Activated T-cell treated with anti-CD3 and anti-CD28 coated beads, Interleukin-2, amount 50 U/mL, for 24 hours (primary cell): Measurements from ENCODE around the gene DCLK1.

ENCODE experiments used
- DNase-seq: peaks from one replicate; pipeline ENCODE4 v3.0.0-alpha.2; 2020
- H3K27ac Mint-ChIP-seq: 2 replicates; pipeline ENCODE4 v1.8.0; 2020; ENCODE audit warnings: mild to moderate bottlenecking, mixed read lengths
- H3K27me3 Mint-ChIP-seq: 2 replicates; pipeline ENCODE4 v1.8.0; 2020; ENCODE audit warnings: mixed read lengths
- H3K36me3 Mint-ChIP-seq: 2 replicates; pipeline ENCODE4 v1.8.0; 2020; ENCODE audit warnings: low read depth, mixed read lengths
- H3K4me1 Mint-ChIP-seq: 2 replicates; pipeline ENCODE4 v1.8.0; 2020; ENCODE audit warnings: low read depth, mixed read lengths
- H3K4me3 Mint-ChIP-seq: 2 replicates; pipeline ENCODE4 v1.8.0; 2020; ENCODE audit warnings: mild to moderate bottlenecking, moderate library complexity, mixed read lengths
- H3K9me3 Mint-ChIP-seq: 2 replicates; pipeline ENCODE4 v1.8.0; 2020; ENCODE audit warnings: mixed read lengths

The DCLK1 gene

GRCh38 chr13:35957996-35958395 is 173.2 kb downstream of the DCLK1 start:
- Mint-ChIP-seq H3K9me3 (no peaks in the 10 kb centered on the region), H3K4me3 (no peak overlapping the region), H3K27me3 (no peaks in the 10 kb centered on the region)

GRCh38 chr13:35957241-35957731 is 173.9 kb downstream of the DCLK1 start:
- no peak for DNase-seq
- Mint-ChIP-seq H3K36me3 (no peaks in the 10 kb centered on the region), H3K27ac (no peak overlapping the region), H3K4me3 (no peak overlapping the region), H3K9me3 (no peaks in the 10 kb centered on the region), H3K4me1 (no peaks in the 10 kb centered on the region), H3K27me3 (no peaks in the 10 kb centered on the region)

More at GRCh38 chr13:35957996-35958395, 173.2 kb downstream of the DCLK1 start:
- no peak overlapping the region for H3K27ac Mint-ChIP-seq
- no peaks in the 10 kb centered on the region for H3K36me3 Mint-ChIP-seq
- H3K4me1 Mint-ChIP-seq, result no peaks in the 10 kb centered on the region
- DNase-seq, result no peak

GRCh38 chr13:35956074-35956473 is 175.1 kb downstream of the DCLK1 start:
- Mint-ChIP-seq H3K9me3 (no peaks in the 10 kb centered on the region), H3K27me3 (no peaks in the 10 kb centered on the region), H3K36me3 (no peaks in the 10 kb centered on the region), H3K4me1 (no peaks in the 10 kb centered on the region), H3K27ac (no peak overlapping the region), H3K4me3 (no peak overlapping the region)
- DNase-seq, result no peak

GRCh38 chr13:35954207-35954560 is 177.0 kb downstream of the DCLK1 start:
- H3K27me3 Mint-ChIP-seq, result no peaks in the 10 kb centered on the region
- DNase-seq, result no peak
- no peak overlapping the region for H3K27ac Mint-ChIP-seq

GRCh38 chr13:35953537-35954206 is 177.5 kb downstream of the DCLK1 start:
- Mint-ChIP-seq H3K4me3 (no peak overlapping the region), H3K27me3 (no peaks in the 10 kb centered on the region), H3K36me3 (no peaks in the 10 kb centered on the region), H3K9me3 (no peaks in the 10 kb centered on the region), H3K4me1 (no peaks in the 10 kb centered on the region), H3K27ac (no peak overlapping the region)
- no peak for DNase-seq

More at GRCh38 chr13:35954207-35954560, 177.0 kb downstream of the DCLK1 start:
- no peaks in the 10 kb centered on the region for H3K4me1 Mint-ChIP-seq
- H3K4me3 Mint-ChIP-seq, result no peak overlapping the region
- H3K36me3 Mint-ChIP-seq, result no peaks in the 10 kb centered on the region
- no peaks in the 10 kb centered on the region for H3K9me3 Mint-ChIP-seq

- no peaks in the 10 kb centered on the region for H3K4me1 Mint-ChIP-seq
- DNase-seq, result no peak
- H3K4me3 Mint-ChIP-seq, result no peak overlapping the region
- no peak overlapping the region for H3K27ac Mint-ChIP-seq
- H3K27me3 Mint-ChIP-seq, result no peaks in the 10 kb centered on the region
- H3K36me3 Mint-ChIP-seq, result no peaks in the 10 kb centered on the region
- H3K9me3 Mint-ChIP-seq, result peaks cover 6% of the 10 kb centered on the region
Observed at GRCh38 chr13:35947315-35947714, 183.9 kb downstream of the DCLK1 start.

GRCh38 chr13:35945368-35945767 is 185.8 kb downstream of the DCLK1 start:
- Mint-ChIP-seq H3K4me1 (no peaks in the 10 kb centered on the region), H3K27ac (no peak overlapping the region), H3K27me3 (no peaks in the 10 kb centered on the region), H3K9me3 (peaks cover 6% of the 10 kb centered on the region), H3K4me3 (no peak overlapping the region), H3K36me3 (no peaks in the 10 kb centered on the region)
- no peak for DNase-seq

GRCh38 chr13:35941374-35941773 is 189.8 kb downstream of the DCLK1 start:
- H3K4me3 Mint-ChIP-seq, result no peak overlapping the region
- no peaks in the 10 kb centered on the region for H3K36me3 Mint-ChIP-seq
- H3K27ac Mint-ChIP-seq, result no peak overlapping the region
- peaks cover 9% of the 10 kb centered on the region for H3K9me3 Mint-ChIP-seq
- H3K4me1 Mint-ChIP-seq, result no peaks in the 10 kb centered on the region
- DNase-seq, result no peak
- no peaks in the 10 kb centered on the region for H3K27me3 Mint-ChIP-seq

GRCh38 chr13:35940734-35941133 is 190.4 kb downstream of the DCLK1 start:
- DNase-seq, result no peak
- no peaks in the 10 kb centered on the region for H3K4me1 Mint-ChIP-seq
- H3K4me3 Mint-ChIP-seq, result no peak overlapping the region
- no peak overlapping the region for H3K27ac Mint-ChIP-seq
- no peaks in the 10 kb centered on the region for H3K36me3 Mint-ChIP-seq
- peaks cover 9% of the 10 kb centered on the region for H3K9me3 Mint-ChIP-seq
- no peaks in the 10 kb centered on the region for H3K27me3 Mint-ChIP-seq

- H3K27ac Mint-ChIP-seq, result no peak overlapping the region
- no peaks in the 10 kb centered on the region for H3K36me3 Mint-ChIP-seq
- DNase-seq, result no peak
- no peak overlapping the region for H3K4me3 Mint-ChIP-seq
- H3K9me3 Mint-ChIP-seq, result peaks cover 8% of the 10 kb centered on the region
- no peaks in the 10 kb centered on the region for H3K4me1 Mint-ChIP-seq
- H3K27me3 Mint-ChIP-seq, result no peaks in the 10 kb centered on the region
Observed at GRCh38 chr13:35936246-35936978, 194.8 kb downstream of the DCLK1 start.

GRCh38 chr13:35930665-35931631 is 200.2 kb downstream of the DCLK1 start:
- H3K9me3 Mint-ChIP-seq, result peaks cover 5% of the 10 kb centered on the region
- H3K27ac Mint-ChIP-seq, result no peak overlapping the region
- DNase-seq, result no peak
- H3K4me1 Mint-ChIP-seq, result no peaks in the 10 kb centered on the region
- H3K4me3 Mint-ChIP-seq, result no peak overlapping the region
- no peaks in the 10 kb centered on the region for H3K36me3 Mint-ChIP-seq
- H3K27me3 Mint-ChIP-seq, result no peaks in the 10 kb centered on the region

- H3K4me3 Mint-ChIP-seq, result no peak overlapping the region
- H3K36me3 Mint-ChIP-seq, result no peaks in the 10 kb centered on the region
- H3K27ac Mint-ChIP-seq, result no peak overlapping the region
- H3K4me1 Mint-ChIP-seq, result no peaks in the 10 kb centered on the region
- DNase-seq, result no peak
- H3K9me3 Mint-ChIP-seq, result peaks cover 5% of the 10 kb centered on the region
- H3K27me3 Mint-ChIP-seq, result no peaks in the 10 kb centered on the region
Observed at GRCh38 chr13:35927567-35928021, 203.6 kb downstream of the DCLK1 start.

GRCh38 chr13:35926859-35927530 is 204.2 kb downstream of the DCLK1 start:
- no peak overlapping the region for H3K27ac Mint-ChIP-seq
- H3K4me1 Mint-ChIP-seq, result no peaks in the 10 kb centered on the region
- H3K27me3 Mint-ChIP-seq, result no peaks in the 10 kb centered on the region
- no peaks in the 10 kb centered on the region for H3K9me3 Mint-ChIP-seq
- no peak for DNase-seq
- no peaks in the 10 kb centered on the region for H3K36me3 Mint-ChIP-seq
- no peak overlapping the region for H3K4me3 Mint-ChIP-seq

GRCh38 chr13:35925669-35926068 is 205.5 kb downstream of the DCLK1 start:
- DNase-seq, result no peak
- Mint-ChIP-seq H3K36me3 (no peaks in the 10 kb centered on the region), H3K27me3 (no peaks in the 10 kb centered on the region), H3K27ac (no peak overlapping the region), H3K4me3 (no peak overlapping the region), H3K9me3 (no peaks in the 10 kb centered on the region), H3K4me1 (no peaks in the 10 kb centered on the region)
